ENCODE measurements around the gene GATA6.

Gene GATA6

DNA sequence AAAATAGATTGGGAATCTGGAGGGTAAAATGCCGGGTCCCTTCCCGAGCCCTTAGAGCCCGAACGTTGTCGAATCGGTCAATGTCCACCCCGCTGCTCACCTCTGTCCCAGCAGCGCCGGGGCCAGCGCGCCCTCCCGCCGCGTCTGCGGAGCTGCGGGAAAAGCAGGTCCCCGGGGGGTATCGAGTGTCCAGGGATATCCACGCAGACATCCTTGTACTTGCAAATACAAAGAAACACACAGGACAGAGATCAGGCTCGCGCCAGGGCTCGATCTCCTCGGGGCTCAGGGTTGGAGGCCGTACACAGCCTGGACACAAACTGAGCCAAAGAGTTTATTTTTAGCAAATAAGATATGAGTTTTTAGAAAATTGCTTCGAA is 2.3 kb upstream of the GATA6 start:
- no peak for DNase-seq

DNA sequence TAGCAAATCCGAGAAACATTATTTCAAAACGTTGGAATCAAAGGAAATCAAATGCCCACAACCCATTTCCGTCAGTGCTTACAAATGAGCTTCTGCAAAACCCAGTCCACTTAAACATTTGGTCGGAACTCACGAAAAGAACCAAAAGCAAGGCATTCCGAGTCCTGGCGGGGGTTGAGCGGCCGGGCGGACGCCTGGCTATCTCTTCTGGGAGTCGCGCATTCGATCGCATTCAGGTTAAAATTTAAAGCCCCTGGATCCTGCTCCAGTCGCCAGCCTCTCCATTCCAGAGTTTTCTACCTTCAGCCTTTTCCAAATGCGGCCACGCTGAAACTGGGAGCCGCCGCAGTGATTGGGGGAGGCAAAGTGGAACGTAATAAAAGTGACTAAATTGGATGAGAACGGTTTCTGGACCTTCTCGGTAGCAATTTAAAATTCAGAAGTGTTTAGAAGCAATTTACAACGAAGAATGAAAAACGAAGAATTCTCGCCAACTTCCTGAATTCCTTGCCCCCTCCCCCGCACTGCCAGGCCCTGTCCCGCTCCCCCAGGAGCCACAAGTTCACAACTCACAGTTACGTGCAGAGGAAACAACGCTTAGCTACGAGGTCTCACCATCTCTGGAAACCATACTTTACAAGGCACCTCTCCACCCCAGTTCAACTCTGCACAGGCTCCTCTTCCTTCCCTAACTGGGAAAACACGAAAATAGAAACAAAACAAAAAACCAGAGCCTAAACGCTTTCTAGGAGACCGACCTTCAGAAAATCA is 1.7 kb upstream of the GATA6 start:
- DNase-seq, result no peak

DNA sequence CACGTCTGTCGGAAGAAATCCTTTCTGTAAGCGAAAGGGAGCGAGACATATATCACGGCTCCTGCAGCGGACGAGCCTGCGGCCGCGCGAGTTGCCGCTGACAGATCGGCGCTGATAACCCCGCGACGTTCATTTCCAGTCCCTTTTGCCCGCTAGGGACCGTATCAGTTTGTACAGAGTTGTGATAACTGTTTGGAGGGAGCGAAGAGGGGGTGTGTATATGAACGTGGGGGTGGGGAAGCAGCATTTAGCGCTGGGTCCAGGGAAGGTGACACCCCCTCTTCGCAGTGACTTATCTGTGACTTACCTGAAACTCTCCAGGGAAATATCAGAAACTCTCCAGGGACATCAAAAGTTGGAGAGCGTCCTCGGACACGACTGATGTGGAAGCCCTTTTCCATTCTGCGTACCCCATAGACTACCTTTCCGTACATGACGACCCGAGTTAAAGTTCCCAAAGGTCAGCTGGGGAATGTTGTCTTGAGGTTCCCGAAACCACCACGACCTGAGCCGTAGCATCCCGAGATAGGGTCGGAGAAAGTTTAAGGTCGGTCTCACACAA is 948 bp upstream of the GATA6 start:
- DNase-seq, result no peak

DNA sequence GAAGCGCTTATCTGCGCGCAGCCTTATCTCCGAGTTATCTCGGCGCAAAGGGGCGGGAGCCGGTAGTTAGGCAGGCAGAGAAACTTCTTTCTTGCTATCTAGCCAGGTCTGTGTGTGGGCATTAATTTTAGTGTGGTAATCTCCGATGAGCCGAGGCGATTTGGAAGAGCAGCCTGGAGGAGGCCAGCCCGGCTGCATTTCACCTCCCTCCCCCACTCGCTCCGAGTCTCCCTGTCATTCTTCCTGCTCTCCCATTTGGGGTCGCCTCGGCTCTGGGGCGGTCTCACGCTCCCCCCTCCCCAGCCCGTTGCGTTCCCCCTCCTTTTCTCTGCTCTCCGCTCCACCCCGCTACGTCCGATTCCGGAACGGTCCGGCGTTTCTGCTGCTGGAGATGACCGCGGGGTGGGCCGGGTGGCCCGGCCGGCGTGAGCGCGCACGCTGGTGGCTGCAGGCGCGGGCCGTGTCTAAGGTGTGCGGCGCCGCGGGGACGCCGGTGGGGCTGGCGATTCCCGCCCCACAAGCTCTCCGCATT is 566 bp downstream of the GATA6 start:
- DNase-seq, result peak; percentile 34

DNA sequence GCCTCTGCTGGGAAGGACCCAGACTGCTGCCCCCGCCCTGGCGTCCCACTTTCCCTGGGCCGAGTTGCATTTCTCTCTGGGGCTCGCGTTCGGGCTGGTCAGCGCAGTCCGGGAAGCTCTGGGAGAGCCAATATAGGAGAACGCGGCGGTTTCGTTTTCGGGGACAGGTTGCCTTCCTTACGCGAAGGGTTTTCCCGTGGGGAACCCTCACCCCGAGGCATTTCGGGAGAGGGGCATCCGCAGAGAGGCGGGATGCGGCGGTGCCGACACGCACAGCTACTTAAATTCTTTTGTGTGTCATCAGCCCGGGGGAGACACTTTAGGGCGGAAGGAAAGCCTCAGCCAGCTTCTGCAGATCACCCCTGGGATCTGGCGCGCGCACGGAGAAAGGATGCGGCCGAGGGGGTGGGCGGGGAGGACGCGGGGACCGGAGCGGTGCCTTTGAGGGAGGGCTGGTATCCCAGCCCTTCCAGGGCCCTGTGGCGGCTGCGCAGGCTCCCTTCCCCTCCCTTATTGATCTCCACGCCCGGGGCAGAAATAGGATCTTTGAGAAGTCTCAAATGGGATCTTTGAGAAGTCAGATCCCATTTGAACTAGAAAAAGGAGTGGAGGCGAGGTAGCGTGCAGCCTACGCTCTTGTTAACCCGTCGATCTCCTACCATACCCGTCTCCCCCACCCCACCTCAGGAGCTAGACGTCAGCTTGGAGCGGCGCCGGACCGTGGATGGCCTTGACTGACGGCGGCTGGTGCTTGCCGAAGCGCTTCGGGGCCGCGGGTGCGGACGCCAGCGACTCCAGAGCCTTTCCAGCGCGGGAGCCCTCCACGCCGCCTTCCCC is 1.2 kb downstream of the GATA6 start:
- DNase-seq, result peak; percentile 14

DNA sequence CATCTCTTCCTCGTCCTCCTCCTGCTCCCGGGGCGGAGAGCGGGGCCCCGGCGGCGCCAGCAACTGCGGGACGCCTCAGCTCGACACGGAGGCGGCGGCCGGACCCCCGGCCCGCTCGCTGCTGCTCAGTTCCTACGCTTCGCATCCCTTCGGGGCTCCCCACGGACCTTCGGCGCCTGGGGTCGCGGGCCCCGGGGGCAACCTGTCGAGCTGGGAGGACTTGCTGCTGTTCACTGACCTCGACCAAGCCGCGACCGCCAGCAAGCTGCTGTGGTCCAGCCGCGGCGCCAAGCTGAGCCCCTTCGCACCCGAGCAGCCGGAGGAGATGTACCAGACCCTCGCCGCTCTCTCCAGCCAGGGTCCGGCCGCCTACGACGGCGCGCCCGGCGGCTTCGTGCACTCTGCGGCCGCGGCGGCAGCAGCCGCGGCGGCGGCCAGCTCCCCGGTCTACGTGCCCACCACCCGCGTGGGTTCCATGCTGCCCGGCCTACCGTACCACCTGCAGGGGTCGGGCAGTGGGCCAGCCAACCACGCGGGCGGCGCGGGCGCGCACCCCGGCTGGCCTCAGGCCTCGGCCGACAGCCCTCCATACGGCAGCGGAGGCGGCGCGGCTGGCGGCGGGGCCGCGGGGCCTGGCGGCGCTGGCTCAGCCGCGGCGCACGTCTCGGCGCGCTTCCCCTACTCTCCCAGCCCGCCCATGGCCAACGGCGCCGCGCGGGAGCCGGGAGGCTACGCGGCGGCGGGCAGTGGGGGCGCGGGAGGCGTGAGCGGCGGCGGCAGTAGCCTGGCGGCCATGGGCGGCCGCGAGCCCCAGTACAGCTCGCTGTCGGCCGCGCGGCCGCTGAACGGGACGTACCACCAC is 2.1 kb downstream of the GATA6 start:
- no peak for DNase-seq

DNA sequence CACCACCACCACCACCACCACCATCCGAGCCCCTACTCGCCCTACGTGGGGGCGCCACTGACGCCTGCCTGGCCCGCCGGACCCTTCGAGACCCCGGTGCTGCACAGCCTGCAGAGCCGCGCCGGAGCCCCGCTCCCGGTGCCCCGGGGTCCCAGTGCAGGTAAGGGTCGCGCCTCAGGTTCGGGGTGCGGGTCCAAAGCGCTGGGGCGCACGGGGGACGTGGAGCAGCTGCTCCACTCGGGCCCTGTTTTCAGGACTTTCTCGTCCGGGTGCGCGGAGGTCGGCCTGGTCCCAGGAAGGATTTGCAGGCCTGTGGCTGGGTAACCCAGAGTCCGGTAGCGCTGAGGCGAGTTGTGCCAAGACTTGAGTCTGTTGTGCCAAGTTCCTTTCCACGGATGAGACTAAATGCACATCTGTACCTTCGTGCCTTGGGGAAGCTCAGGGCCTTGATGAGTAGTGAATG is 2.8 kb downstream of the GATA6 start:
- no peak for DNase-seq

DNA sequence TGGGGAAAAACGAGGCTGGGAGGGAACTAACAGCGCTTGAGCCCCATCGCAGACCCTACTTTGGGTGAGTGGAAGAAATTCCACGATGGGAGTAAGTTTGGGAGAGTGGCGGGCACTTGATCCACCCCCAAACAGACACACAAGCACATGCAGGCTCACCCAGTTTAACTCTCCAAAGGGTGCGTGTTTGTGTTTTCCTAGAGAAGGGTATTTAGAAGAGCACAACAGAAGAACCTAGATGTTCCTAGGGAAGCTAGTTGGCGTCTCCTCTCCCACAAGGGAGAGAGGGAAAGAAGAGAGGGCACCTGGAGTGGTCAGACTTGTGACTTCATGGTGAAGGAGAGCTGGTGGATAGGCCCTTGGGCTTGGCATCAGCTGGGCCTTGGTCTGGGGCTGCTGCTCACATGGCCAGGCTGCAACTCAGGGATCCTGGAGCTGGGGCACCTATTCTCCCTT is 3.2 kb downstream of the GATA6 start:
- DNase-seq, result no peak

DNA sequence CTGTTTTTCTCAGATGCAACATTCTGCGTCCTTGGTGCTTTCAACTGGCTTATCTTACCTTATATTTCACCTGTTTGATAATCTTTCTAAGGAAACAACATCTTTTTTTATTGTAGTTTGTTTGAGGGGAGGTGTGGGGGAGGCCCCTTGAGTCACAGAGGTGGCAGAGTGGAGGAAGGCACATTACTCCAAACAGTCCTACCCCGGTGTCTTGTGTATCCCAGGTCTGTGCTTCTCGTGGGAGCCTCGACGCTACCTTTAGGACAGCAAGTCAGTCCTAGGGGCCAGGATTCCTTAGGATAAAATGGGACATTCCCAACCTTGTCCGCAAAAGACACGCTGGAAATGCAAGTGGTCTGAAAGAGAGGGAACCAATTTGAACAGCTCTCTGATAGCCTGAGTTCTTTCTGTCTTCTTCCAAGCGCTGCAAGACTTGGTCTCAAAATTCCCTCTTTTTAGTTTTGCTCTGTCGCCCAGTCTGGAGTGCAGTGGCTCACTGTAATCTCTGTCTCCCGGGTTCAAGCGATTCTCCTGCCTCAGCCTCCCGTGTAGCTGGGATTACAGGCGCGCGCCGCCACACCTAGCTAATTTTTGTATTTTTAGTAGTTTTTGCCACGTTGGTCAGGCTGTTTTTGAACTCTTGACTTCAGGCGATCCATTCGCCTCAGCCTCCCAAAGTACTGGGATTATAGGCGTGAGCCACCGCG is 4.0 kb downstream of the GATA6 start:
- no peak for DNase-seq

DNA sequence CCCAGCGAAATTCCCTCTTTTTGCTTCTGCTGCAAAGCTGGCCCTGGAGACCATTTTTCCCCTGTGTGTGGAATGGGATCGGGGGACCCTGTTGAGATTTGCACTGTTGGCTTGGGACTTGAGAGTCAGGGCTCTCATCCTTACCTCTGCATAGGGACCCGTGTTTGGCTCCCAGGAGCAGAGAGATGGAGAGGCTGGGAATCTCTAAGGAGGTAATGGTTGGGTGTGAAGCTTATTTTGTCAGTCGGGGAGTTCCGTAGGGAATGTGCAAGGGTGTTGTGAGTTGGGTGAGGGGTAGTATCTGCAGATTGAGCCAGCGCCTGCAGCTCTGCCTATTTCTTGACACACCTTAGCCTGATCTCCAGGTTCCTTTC is 4.5 kb downstream of the GATA6 start:
- DNase-seq, result no peak

DNA sequence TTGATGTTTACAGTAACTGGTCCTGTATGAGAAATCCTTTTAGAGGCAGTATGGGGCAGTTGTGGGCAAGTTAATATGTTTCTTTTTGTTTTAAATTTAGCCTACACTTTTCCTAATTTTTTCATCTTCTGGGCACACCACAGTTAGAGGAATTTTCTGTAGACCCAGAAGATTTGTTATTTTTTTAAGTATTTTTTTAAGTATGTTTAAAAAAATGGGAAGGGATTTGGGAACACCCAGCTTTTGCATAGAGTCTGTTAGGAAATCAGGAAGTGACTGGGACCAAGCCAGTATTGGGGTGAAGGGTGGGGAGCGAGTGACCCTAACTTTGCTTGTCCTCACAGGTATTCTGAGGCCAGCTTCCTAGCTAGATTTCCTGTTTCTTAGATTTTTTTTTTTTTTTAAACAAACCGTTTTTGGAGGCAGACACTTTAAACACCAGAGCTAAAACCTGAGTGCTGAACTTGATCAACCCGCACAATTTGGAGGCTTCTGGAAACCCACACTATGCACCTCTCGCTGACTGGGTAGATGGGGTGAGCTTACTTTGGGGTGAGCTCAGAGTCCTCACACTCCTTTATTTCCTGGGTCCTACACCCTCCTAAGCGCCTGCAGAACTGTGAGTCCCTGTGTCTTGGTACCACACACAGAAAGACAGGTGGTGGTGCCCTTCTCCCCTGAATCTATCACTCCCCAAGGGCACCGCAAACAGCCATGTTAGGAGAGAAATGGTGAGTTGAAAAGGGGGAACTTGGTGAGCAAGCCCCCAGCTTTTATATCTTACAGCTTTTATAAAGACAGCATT is 5.2 kb downstream of the GATA6 start:
- DNase-seq, result no peak

DNA sequence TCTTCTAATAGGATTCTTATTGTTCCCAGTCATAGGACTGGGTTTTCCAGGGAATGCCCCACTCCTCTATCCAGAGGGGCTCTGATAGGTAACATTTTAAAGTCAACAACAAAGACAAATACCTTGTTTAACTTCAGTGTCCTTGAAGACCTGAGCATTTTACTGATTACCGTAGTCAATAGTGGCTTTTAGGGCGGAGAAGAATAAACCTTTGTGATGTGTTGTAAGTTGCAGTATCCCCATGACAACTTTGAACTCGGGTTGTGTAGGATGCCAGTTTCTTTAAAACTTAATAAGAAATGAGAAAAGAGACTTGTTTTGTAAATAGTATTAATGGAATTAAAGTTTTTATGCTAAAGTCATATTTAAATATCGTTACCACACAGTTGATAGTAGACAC is 6.0 kb downstream of the GATA6 start:
- DNase-seq, result no peak

DNA sequence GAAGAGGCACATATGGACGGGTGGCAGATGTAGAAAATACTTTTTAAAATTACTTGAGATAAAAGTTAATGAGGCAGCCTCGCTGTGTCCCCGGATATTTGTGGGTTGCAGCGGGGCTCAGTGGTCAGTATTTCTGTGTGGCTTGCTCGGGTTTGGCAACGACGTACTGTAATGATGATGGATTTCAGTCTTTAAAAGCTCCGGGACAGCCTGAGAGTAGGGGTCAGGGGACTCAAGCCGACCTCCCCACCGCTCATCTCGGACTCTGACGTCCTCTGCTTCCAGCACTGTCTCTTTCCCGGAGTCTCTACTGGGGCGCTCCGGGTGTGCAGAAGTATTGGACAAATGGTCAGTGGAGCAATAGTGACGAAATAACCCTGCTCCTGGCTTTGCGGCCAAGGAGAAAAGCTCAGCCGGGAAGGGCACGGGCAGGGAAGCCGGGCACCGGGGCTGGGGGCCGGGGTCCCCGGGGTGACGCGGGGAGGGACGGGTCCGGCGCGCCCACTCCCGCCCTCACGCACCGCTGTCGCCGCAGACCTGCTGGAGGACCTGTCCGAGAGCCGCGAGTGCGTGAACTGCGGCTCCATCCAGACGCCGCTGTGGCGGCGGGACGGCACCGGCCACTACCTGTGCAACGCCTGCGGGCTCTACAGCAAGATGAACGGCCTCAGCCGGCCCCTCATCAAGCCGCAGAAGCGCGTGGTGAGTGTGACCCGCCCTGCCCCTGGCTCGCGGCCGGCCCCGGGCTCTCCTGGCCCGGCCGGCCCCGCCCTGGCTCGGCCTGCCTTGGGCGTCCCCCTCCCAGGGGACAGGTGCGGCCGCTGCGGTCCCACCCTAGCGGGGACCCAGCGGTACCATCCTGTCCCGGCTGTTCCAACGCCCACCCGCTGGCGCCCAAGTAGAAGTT is 7.3 kb downstream of the GATA6 start:
- DNase-seq, result no peak

DNA sequence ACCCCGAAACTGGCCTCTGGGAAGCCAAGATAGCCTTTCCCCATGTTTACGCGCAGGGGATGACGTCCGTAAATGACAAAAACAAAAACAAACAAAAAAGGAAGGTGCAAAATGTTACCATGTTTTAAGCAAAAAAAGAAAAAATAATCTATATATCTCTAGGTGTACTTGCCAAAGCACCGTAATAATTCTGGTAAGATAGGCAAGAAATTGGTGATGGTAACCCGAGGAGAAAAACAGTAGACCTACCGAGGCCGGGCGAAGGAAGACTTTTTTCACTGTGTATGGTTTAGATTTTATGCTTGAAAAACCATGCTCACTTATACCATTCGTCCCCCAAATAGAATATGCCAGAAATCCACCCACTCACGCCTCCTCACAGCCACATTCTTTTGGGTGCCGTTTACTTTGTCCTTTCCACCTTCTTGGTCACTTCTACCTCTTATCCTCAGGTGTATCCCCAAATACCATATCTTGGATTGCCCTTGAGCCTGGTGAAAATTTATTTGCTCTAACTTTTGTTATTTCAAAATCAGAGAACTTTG is 8.0 kb downstream of the GATA6 start:
- DNase-seq, result no peak

DNA sequence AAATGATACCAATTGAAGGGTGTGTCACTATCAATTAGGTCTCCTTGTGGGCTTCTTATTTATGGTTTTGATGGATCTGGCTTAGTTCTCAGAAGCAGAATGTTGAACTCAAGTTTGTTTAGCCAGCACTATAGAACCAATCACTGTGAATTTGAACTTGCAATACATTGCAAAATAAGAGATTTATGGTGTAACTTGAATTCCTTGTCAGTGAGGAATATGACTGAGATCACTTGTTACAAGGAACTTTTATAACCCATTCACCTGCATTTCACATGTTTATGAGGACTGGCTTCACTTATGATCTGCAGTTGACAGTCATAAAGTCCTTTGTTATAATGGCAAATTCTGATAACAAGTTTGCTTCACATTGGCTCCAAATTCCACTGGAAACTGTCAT is 9.8 kb downstream of the GATA6 start:
- DNase-seq, result no peak

DNA sequence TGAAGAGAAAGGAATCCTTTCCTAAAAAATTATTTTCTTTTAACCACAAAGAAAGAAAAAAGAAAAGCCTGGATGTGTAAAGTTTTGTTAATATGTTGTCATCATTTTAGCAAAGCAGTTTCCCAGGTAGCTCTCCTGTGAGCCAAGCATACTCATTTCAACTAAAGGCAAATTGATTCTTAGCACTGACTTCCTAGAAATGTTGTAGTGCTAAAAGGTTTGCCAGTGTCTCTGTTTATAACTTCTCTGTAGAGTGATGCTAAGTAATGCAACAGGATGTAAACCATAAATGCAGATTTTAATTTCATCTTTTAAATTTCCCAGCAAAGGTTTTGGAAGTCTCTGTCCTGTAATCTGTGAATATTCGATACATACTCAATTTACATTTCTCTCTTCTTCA is 10.2 kb downstream of the GATA6 start:
- no peak for DNase-seq

DNA sequence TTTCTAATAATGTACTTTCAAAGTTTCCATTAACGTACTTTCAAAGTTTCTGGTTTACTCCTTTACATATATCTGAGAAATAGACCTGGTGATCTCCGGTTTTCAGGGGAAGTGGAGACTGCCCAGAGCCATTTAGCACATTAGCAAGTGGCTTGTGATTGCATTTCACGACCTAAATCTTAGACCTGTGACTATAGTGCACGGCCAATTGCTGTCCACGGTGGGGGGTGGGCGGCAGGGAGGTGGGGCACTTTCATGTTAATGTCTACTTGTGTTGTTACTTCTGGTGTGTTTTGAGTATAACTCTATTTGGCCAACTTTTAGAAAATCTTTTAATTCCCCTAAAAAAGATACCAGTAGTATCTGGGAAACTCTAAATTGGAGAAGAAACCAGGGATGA is 11.3 kb downstream of the GATA6 start:
- no peak for DNase-seq

DNA sequence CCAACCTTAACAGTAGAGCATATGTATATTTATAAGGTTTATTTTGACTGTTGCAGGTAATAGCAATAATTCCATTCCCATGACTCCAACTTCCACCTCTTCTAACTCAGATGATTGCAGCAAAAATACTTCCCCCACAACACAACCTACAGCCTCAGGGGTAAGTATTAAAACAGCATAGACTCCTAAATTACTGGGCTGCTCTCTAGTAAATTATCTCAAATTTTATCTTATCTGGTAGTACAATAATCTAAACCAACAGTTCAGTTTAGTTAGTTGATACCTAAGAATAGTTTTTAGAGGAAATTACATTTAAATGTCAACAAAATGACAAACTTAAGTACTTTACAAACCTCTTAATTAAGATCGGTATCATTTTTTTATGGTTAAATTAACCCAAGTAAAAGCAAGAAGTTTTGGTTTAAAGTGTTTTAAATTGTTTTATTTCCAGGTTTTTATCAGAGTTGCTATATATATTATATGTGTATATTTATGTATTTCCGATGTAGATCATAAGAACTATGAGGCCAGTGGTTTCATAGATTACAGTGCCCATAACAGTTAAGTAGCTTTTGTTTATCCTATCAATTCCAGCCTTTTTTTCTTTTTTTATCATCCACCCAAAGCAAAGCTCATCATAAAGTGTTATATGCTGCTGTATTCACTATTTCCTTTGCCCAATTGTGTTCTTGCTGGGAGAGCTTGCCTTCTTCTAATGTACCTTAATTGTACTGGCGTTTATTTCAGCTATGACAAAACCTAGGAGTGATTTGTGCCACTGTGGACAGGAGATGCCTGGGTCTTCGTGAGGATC is 13.7 kb downstream of the GATA6 start:
- no peak for DNase-seq

DNA sequence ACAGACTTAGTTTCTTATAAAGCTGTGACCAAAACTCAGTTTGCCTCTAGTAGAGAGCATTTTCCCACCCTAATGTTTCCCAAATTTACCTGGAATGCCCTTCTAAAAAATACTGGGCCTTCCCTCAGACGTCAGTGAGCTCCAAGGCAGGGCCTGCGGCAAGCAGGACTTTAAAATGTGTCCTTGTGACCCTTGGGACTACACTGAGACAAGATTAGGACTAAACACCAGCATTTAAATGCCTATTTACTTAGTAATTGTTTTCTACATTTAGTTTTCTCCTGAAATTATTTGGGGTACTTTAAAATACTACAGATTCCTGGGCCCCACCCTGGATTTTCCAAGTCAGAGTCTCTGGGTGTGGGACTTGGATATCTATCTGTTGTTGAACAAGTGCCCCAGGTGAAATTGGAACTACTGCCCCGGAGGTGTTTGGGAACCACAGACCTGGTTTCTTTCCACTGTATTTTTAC is 14.3 kb downstream of the GATA6 start:
- DNase-seq, result no peak

Measured in NCI-H1092 treated with DMSO at 0.1 percent for 48 hours (cell line).